OCI-LY1 (cell line): Measurements from ENCODE around the gene SLC2A4.

Experiments
- H2AFZ ChIP-seq: fragments of 200-600 bp; sonication (generic), shearing (Covaris generic); 2 replicates; pipeline ENCODE4 v1.6.0; 2014; ENCODE audit warnings: antibody characterized with exemption, mild to moderate bottlenecking, low read length
- H3F3A ChIP-seq: fragments of 200-600 bp; sonication (generic), shearing (Covaris generic); 2 replicates; pipeline ENCODE4 v1.6.0; 2014; ENCODE audit warnings: mild to moderate bottlenecking, antibody characterized with exemption, low read length, moderate library complexity; ENCODE audit not compliant: insufficient read depth
- H3K27ac ChIP-seq: fragments of 200-600 bp; sonication (generic); 2 replicates; pipeline ENCODE4 v1.5.1; 2014; ENCODE audit warnings: low read length, mixed run types, mild to moderate bottlenecking, low read depth; ENCODE audit not compliant: poor library complexity, severe bottlenecking
- H3K27me3 ChIP-seq: fragments of 200-600 bp; sonication (generic); 2 replicates; pipeline ENCODE4 v1.6.0; 2014; ENCODE audit warnings: antibody characterized with exemption, mild to moderate bottlenecking, low read length, moderate library complexity; ENCODE audit not compliant: insufficient read depth
- H3K36me3 ChIP-seq: fragments of 200-600 bp; sonication (generic); 2 replicates; pipeline ENCODE4 v1.6.1; 2014; ENCODE audit warnings: mild to moderate bottlenecking, antibody characterized with exemption, low read length, moderate library complexity, mixed read lengths; ENCODE audit not compliant: insufficient read depth
- H3K4me1 ChIP-seq: fragments of 200-600 bp; sonication (generic); 2 replicates; pipeline ENCODE4 v1.5.1; 2014; ENCODE audit warnings: mild to moderate bottlenecking, low read length, moderate library complexity; ENCODE audit not compliant: insufficient read depth, severe bottlenecking
- H3K4me2 ChIP-seq: fragments of 200-600 bp; sonication (generic), shearing (Covaris generic); 2 replicates; pipeline ENCODE4 v1.6.1; 2014; ENCODE audit warnings: low read length
- H3K4me3 ChIP-seq: fragments of 200-600 bp; sonication (generic); 2 replicates; pipeline ENCODE4 v1.5.1; 2014; ENCODE audit warnings: low read length, low read depth, mild to moderate bottlenecking, mixed read lengths; ENCODE audit not compliant: poor library complexity, severe bottlenecking
- H3K79me2 ChIP-seq: fragments of 200-600 bp; shearing (Covaris generic); 2 replicates; pipeline ENCODE4 v1.6.1; 2016; ENCODE audit warnings: mixed run types, low read length, mixed read lengths; ENCODE audit not compliant: insufficient read depth
- H3K9ac ChIP-seq: fragments of 200-600 bp; sonication (generic), shearing (Covaris generic); 2 replicates; pipeline ENCODE4 v1.6.1; 2014; ENCODE audit warnings: mild to moderate bottlenecking, low read length, mixed read lengths
- H3K9me2 ChIP-seq: fragments of 200-600 bp; sonication (generic), shearing (Covaris generic); 2 replicates; pipeline ENCODE4 v1.6.1; 2014; ENCODE audit warnings: low read depth, mild to moderate bottlenecking, low read length, mixed read lengths
- H3K9me3 ChIP-seq: fragments of 200-600 bp; shearing (Covaris generic); 2 replicates; pipeline ENCODE4 v1.6.1; 2014; ENCODE audit warnings: low read length, mixed read lengths
- H4K20me1 ChIP-seq: fragments of 200-600 bp; sonication (generic), shearing (Covaris generic); 2 replicates; pipeline ENCODE4 v1.6.0; 2016; ENCODE audit warnings: mild to moderate bottlenecking, low read length; ENCODE audit not compliant: insufficient read depth
- CTCF ChIP-seq: fragments of 200-600 bp; sonication (generic), shearing (Covaris generic); IDR thresholded peaks from 2 replicates; pipeline ENCODE4 v1.5.1; 2017; ENCODE audit warnings: mild to moderate bottlenecking, antibody characterized with exemption, low read length, moderate library complexity, mixed read lengths
- EZH2 ChIP-seq: fragments of 200-600 bp; sonication (generic), shearing (Covaris generic); IDR thresholded peaks from 2 replicates; pipeline ENCODE4 v1.8.0; 2017; ENCODE audit warnings: borderline replicate concordance, mixed run types, mild to moderate bottlenecking, antibody characterized with exemption, low read length, moderate library complexity, mixed read lengths

Gene SLC2A4

GRCh38 chr17:7323731-7324437 is 42.4 kb downstream of the SLC2A4 start:
- TF ChIP-seq CTCF: peak; percentile 92
- no peak for TF ChIP-seq EZH2
- Histone ChIP-seq H3K4me2 (no peak overlapping the region), H2AFZ (no peak overlapping the region), H3K9me3 (no peaks in the 10 kb centered on the region), H3K27me3 (no peaks in the 10 kb centered on the region), H4K20me1 (no peaks in the 10 kb centered on the region), H3K9me2 (no peaks in the 10 kb centered on the region), H3K27ac (no peak overlapping the region), H3K79me2 (no peaks in the 10 kb centered on the region), H3K4me1 (peaks cover 13% of the 10 kb centered on the region), H3K36me3 (peaks cover 69% of the 10 kb centered on the region), H3K9ac (no peak overlapping the region), H3K4me3 (no peak overlapping the region), H3F3A (0 out of 2 replicates have a peak, but pooled peaks cover 2% of the 10 kb centered on the region)

- peaks cover 13% of the 10 kb centered on the region for H3K4me1 ChIP-seq
- H3K36me3 ChIP-seq: peaks cover 65% of the 10 kb centered on the region
- H3K9me3 ChIP-seq: no peaks in the 10 kb centered on the region
- H3K79me2 ChIP-seq: no peaks in the 10 kb centered on the region
- H3K4me3 ChIP-seq: no peak overlapping the region
- no peaks in the 10 kb centered on the region for H4K20me1 ChIP-seq
- 0 out of 2 replicates have a peak, but pooled peaks cover 2% of the 10 kb centered on the region for H3F3A ChIP-seq
- no peaks in the 10 kb centered on the region for H3K27me3 ChIP-seq
- H3K9ac ChIP-seq: no peak overlapping the region
- H2AFZ ChIP-seq: no peak overlapping the region
- no peaks in the 10 kb centered on the region for H3K9me2 ChIP-seq
- no peak; the same call in 1 of the 2 replicates for TF ChIP-seq CTCF
- TF ChIP-seq EZH2: no peak
- no peak overlapping the region for H3K4me2 ChIP-seq
- no peak overlapping the region for H3K27ac ChIP-seq
Measured at GRCh38 chr17:7324438-7324779, 42.9 kb downstream of the SLC2A4 start.

GRCh38 chr17:7325031-7325528 is 43.6 kb downstream of the SLC2A4 start:
- no peaks in the 10 kb centered on the region for H4K20me1 ChIP-seq
- peaks cover 13% of the 10 kb centered on the region for H3K4me1 ChIP-seq
- H3K9ac ChIP-seq: no peak overlapping the region
- no peak overlapping the region for H2AFZ ChIP-seq
- no peak overlapping the region for H3K4me3 ChIP-seq
- no peaks in the 10 kb centered on the region for H3K79me2 ChIP-seq
- 0 out of 2 replicates have a peak, but pooled peaks cover 2% of the 10 kb centered on the region for H3F3A ChIP-seq
- no peaks in the 10 kb centered on the region for H3K27me3 ChIP-seq
- H3K4me2 ChIP-seq: no peak overlapping the region
- H3K9me2 ChIP-seq: no peaks in the 10 kb centered on the region
- H3K9me3 ChIP-seq: no peaks in the 10 kb centered on the region
- peaks cover 64% of the 10 kb centered on the region for H3K36me3 ChIP-seq
- no peak overlapping the region for H3K27ac ChIP-seq
- TF ChIP-seq EZH2: no peak
- no peak for TF ChIP-seq CTCF
